ENCODE data around the gene MLLT6. TPM values are rescaled to one million over a fixed set of nuclear protein-coding genes. Genes with fewer than 3 reads are reported as not detected.

MLLT6 gene
- total RNA-seq, 2 donors from 2014 or later = 38.6 to 71.6 TPM

DNA sequence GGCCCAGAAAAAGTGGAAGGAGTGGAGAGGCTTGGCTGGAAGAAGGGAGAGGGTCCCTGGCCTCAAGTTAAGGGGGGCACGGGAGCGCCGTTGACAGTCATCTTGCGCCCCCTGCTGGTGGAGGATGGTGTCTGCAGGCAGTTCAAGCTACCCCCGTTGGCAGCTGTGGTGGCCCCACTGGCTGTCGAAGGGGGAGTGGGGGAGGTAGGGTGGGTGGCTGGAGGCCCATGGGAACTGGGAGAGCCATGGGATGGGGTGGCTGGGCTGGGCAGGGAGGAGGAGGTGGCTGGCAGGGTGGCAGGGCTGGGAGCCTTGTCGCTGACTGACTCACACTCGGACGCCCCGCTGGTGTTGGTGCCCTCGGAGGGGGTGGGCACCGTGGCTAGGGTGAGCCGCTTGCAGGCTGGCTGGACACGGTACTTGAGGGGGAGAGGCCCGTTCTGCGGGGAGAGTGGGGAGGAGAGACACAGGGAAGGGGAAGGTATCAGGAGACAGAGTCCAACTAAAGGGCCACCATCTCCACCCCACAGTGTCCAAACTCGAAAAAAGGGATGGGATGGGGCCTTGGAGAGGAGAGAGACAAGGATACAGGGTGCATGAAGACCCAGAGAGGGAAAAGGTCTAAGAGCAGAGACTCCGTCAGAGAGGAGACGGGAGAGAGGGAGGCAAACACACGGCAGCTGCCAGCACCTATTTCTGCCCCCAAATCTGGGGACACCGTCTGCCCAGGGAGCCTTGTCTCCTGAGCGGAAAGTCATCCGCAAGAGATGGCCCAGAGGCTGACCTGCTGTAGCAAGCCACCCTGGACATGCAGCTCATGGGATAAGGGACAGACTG lies 30.3 kb downstream of the MLLT6 start:
- no peak for DNase-seq (ENCODE audit: low spot score)
- Histone ChIP-seq H3K27me3 (no peaks in the 10 kb centered on the region), H3K36me3 (peaks cover 46% of the 10 kb centered on the region), H3K9me3 (no peaks in the 10 kb centered on the region), H3K27ac (peak overlapping the region in 1 of 2 donors; percentile 34), H3K4me1 (peaks cover 0 to 56% of the 10 kb centered on the region in 2 donors), H3K4me3 (no peak overlapping the region)
- TF ChIP-seq, protein P1, sequence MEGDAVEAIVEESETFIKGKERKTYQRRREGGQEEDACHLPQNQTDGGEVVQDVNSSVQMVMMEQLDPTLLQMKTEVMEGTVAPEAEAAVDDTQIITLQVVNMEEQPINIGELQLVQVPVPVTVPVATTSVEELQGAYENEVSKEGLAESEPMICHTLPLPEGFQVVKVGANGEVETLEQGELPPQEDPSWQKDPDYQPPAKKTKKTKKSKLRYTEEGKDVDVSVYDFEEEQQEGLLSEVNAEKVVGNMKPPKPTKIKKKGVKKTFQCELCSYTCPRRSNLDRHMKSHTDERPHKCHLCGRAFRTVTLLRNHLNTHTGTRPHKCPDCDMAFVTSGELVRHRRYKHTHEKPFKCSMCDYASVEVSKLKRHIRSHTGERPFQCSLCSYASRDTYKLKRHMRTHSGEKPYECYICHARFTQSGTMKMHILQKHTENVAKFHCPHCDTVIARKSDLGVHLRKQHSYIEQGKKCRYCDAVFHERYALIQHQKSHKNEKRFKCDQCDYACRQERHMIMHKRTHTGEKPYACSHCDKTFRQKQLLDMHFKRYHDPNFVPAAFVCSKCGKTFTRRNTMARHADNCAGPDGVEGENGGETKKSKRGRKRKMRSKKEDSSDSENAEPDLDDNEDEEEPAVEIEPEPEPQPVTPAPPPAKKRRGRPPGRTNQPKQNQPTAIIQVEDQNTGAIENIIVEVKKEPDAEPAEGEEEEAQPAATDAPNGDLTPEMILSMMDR (IDR thresholded peaks at IDR 0.05) = peak; percentile 92 to 98

DNA sequence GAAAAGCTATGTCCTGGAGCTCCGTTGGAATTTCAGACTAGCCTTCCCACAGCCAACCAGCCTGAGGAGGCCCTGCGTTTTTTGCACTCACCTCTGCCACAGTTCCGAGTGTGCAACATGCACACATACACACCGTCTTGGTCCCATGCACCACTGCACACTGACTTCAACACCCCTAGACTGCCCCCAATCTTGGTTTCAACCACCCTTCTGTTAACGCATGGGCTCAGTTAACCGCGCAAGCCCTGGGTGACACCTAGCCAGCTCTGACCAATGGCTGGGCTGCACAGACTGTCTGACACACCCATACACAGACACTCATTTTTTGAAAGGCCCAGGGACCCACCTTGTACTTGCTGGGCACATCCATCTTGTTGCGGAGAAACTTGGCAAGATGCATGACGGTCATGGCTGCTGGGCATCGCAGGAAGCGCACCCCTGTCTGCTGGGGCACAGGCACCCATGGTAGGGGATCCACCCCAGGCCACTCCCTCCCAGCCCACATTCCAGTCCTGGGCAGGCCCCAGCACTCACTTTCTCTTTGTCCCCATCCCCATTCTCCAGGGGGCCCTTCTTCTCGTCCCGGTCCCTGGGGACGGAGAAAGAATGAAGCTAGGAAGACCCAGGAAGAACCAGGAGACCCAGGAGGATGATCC lies 33.1 kb downstream of the MLLT6 start:
- Histone ChIP-seq H3K4me1 (peaks cover 0 to 58% of the 10 kb centered on the region in 2 donors), H3K27ac (no peak overlapping the region)
- no peak for DNase-seq (ENCODE audit: low spot score)

DNA sequence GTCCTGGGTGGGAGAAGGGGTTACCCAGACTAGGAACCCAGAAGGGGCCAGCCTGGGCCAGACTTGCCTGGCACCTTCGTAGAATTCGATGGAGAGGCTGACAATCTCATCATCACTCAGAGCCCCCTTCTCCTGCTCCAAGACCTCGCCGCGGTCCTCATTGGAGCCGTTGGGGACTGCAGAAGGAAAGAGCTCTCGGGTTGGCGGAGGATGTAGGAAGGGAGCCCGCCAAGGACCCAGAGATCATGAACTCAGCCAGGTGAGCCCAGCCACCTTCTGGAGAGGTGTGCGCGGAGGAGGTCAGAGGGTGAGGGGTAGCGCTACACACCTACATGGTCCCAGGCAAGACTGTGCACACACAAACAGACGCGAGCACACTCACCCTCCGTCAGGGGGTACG lies 33.6 kb downstream of the MLLT6 start:
- Histone ChIP-seq H3K9me3 (no peaks in the 10 kb centered on the region), H3K27ac (no peak overlapping the region), H3K36me3 (peaks cover 34% of the 10 kb centered on the region), H3K27me3 (no peaks in the 10 kb centered on the region), H3K4me3 (no peak overlapping the region), H3K4me1 (peaks cover 0 to 60% of the 10 kb centered on the region in 2 donors)
- TF ChIP-seq, protein P1 (IDR thresholded peaks at IDR 0.05) = no peak
- DNase-seq (ENCODE audit: low spot score) = no peak

More for the DNA sequence above, 33.1 kb downstream of the MLLT6 start:
- Histone ChIP-seq H3K27me3 (no peaks in the 10 kb centered on the region), H3K4me3 (no peak overlapping the region), H3K9me3 (no peaks in the 10 kb centered on the region), H3K36me3 (peaks cover 39% of the 10 kb centered on the region)
- TF ChIP-seq, protein P1 (IDR thresholded peaks at IDR 0.05) = no peak

DNA sequence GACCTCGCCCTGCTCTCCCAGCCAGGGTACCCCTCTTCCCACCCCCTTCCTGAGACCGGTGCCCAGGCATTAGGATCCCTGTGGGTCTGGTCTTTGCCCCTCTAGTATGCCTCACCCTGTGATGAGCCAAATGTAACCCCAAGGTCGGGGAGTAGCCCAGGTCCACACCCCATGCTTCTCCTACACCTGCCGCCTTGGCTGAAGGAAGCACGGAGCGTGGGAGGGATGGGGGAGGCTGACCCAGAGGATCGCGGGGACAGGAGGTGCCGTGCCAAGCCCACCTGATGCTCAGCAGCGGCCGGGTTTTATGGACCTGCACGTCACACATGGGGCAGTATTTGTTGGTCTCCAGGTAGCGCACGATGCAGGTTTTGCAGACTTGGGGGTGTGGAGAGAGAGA lies 34.2 kb downstream of the MLLT6 start:
- Histone ChIP-seq H3K27ac (no peak overlapping the region), H3K27me3 (no peaks in the 10 kb centered on the region), H3K36me3 (peaks cover 28% of the 10 kb centered on the region), H3K9me3 (no peaks in the 10 kb centered on the region), H3K4me1 (peaks cover 0 to 59% of the 10 kb centered on the region in 2 donors), H3K4me3 (no peak overlapping the region)
- TF ChIP-seq, protein P1 (IDR thresholded peaks at IDR 0.05) = no peak
- no peak for DNase-seq (ENCODE audit: low spot score)

DNA sequence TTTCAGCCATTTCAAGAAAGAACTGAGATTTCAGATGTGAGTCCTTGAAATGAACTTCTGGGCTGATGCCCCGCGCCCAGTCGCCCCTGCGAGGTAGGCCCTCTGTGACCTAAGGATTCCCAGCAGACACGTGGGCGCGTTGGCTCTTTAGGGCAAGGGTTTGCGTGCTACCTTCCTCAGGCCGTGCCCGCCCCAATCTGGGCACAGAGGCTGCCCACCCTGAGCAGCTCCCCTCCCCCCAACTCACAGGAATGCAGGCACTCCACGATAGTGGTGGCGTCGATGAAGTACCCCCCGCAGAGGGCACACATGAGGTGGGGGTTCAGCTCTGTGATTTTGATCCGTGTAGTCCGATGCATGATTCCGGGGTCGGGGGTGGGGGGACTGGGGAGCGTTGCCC lies 35.0 kb downstream of the MLLT6 start:
- peaks cover 24% of the 10 kb centered on the region for H3K36me3 ChIP-seq
- peaks cover 0 to 51% of the 10 kb centered on the region in 2 donors for H3K4me1 ChIP-seq
- no peaks in the 10 kb centered on the region for H3K9me3 ChIP-seq
- H3K27ac ChIP-seq = peak overlapping the region in 1 of 2 donors; percentile 83
- H3K27me3 ChIP-seq = no peaks in the 10 kb centered on the region
- DNase-seq (ENCODE audit: low spot score) = no peak
- H3K4me3 ChIP-seq = no peak overlapping the region
- TF ChIP-seq, protein P1 (IDR thresholded peaks at IDR 0.05) = no peak
